ENCODE results near the gene BCL11A.

DNA sequence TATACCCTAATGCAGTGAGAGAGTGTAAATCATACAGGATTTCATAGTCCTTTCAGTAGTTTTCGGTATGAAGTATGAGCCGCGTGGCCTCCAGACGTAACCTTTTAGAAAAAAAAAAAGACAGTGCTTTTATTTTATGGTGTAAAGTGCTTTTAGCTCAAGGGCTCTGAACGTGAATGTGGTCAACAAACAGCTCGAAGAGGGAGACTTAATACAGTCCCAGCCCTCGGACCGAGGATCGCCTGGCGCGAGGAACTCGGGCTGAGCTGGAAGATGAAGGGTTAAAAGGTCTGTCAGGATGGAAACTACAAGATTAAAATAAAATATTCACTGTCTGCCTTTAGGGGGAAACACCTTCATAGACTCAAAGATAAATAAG, 4.0 kb upstream of the BCL11A start:
- no peak for TF ChIP-seq EP300 (IDR thresholded peaks at IDR 0.05)
- TF ChIP-seq, protein P1, sequence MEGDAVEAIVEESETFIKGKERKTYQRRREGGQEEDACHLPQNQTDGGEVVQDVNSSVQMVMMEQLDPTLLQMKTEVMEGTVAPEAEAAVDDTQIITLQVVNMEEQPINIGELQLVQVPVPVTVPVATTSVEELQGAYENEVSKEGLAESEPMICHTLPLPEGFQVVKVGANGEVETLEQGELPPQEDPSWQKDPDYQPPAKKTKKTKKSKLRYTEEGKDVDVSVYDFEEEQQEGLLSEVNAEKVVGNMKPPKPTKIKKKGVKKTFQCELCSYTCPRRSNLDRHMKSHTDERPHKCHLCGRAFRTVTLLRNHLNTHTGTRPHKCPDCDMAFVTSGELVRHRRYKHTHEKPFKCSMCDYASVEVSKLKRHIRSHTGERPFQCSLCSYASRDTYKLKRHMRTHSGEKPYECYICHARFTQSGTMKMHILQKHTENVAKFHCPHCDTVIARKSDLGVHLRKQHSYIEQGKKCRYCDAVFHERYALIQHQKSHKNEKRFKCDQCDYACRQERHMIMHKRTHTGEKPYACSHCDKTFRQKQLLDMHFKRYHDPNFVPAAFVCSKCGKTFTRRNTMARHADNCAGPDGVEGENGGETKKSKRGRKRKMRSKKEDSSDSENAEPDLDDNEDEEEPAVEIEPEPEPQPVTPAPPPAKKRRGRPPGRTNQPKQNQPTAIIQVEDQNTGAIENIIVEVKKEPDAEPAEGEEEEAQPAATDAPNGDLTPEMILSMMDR (IDR thresholded peaks at IDR 0.05): no peak
